NCI-H748 (cell line): ENCODE measurements around the gene SP140L.
"Not testable (repeated sequence)": the region's sequence is repeated elsewhere in the genome, so short reads cannot be mapped to it uniquely, and the experiment has no call there.

Experiments
- DNase-seq: peaks from one replicate; lab custom pipeline; 2025; ENCODE audit not compliant: unreplicated experiment; lab: John Stamatoyannopoulos, UW

Gene SP140L

GRCh38 chr2:230323385-230324106 is 3.4 kb upstream of the SP140L start:
- DNase-seq = peak; percentile 6

DNA sequence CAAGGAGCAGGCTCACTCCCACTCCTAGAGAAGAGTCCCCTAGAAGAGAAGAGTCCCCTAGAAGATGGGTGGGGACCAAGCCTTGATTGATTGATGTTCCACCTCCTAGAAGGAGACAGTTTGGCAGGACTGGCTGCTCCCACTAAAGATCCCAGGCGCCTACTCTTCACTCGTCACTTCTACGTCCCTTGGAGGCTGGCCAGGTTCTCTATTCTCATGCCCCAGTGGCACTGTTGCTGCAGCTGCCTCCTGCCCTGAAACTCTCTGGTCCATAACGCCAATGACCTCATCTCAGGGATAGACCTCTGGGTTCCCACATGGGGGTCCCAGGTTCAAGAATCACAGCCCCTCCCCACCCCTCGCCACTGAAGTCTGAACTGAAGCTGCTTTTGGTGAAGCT is 2.5 kb upstream of the SP140L start:
- no peak for DNase-seq

- no peak for DNase-seq
Observed at GRCh38 chr2:230325316-230326243, 1.4 kb upstream of the SP140L start.

- no peak for DNase-seq
Observed at GRCh38 chr2:230327418-230328154, 593 bp downstream of the SP140L start.

DNA sequence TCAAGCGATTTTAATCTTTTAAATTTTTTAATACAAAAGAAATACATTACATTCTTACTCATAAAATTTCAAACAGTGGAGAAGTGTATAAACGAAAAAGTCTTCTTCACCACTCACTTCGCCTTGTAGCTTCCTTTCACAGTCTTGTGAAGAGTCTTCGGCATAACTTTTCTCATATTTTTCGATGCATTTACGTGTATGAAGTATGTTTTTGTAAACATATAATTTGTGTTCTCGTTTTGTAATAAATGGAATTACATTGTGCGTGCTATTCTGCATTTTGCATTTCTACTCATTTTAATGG is 1.1 kb downstream of the SP140L start:
- DNase-seq = no peak

DNA sequence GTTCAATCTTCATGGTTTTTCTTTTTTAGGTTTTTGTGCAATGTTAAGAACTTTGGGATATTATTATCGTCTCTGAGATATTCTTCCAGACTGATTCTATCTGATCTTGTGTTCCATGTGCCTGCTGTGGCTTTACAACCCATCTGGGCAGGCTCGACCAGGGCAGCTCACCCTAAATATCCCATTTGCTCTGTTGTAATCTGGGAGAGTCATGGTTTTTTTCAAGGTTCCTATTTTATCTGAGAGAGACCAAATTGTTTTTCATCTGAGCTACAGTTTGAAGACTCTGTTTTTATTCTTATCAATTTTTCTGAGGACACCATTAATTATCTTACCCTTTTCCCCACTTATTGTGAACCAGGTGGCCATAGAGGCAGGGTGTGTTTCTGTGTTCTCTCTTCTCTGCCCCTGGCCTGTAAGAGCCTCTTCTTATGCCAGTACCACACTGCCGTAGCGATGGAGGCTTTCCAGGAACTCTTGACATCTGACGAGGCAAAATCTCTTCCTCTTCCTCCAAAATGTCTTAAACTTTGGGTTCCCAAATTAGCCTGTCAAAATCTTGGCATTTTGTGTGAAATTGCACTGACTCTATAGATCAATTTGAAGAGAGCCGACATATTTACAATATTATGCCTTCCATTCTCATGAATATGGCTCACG is 3.1 kb downstream of the SP140L start:
- DNase-seq = no peak

DNA sequence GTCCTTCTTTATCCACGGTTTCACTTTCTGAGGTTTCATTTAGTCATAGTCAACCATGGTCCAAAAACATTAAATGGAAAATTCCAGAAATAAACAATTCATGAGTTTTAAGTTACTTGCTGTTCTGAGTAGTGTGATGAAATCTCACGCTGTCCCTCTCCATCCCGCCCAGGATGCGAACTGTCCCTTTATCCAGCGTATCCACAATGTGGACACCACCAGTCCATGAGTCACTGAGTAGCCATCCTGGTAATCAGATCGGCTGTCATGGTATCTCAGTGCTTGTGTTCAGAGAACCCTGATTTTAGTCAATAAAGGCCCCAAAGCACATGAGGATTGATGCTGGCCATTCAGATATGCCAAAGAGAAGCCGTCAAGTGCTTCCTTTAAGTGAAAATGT is 3.7 kb downstream of the SP140L start:
- no peak for DNase-seq

- no peak for DNase-seq
Observed at GRCh38 chr2:230335461-230335863, 8.5 kb downstream of the SP140L start.

- DNase-seq = no peak
Observed at GRCh38 chr2:230335864-230336506, 9.0 kb downstream of the SP140L start.

- DNase-seq = peak; percentile 15
Observed at GRCh38 chr2:230341936-230342528, 15.0 kb downstream of the SP140L start.

DNA sequence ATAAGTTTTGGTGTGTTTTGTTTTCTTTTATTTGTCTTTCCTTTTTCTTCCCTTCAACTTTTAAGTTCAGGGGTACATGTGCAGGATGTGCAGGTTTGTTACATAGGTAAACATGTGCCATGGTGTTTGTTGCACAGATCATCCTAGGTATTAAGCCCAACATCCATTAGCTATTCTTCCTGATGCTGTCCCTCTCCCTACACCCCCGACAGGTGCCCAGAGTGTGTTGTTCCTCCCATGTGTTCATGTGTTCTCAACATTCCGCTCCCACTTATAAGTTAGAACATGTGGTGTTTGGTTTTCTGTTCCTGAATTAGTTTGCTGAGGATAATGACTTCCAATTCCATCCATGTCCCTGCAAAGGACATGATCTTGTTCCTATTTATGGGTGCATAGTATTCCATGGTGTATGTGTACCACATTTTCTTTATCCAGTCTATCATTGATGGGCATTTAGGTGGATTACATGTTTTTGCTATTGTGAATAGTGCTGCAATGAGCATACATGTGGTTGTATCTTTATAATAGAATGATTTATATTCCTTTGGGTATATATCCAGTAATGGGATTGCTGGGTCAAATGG is 16.1 kb downstream of the SP140L start:
- DNase-seq = not testable (repeated sequence)

DNA sequence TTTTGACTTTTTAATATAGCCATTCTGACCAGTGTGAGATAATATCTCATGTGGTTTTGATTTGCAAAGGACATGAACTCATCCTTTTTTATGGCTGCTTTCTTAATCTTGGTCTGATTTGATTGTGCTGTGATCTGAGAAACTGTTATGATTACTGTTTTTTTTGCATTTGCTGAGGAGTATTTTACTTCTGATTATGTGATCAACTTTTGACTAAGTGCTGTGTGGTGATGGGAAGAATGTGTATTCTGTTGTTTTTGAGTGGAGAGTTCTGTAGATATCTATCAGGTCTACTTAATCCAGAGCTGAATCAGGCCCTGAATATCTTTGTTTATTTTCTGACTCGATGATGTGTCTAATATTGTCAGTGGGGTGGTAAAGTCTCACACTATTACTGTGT is 16.8 kb downstream of the SP140L start:
- no peak for DNase-seq

GRCh38 chr2:230346465-230346864 is 19.5 kb downstream of the SP140L start:
- no peak for DNase-seq

DNA sequence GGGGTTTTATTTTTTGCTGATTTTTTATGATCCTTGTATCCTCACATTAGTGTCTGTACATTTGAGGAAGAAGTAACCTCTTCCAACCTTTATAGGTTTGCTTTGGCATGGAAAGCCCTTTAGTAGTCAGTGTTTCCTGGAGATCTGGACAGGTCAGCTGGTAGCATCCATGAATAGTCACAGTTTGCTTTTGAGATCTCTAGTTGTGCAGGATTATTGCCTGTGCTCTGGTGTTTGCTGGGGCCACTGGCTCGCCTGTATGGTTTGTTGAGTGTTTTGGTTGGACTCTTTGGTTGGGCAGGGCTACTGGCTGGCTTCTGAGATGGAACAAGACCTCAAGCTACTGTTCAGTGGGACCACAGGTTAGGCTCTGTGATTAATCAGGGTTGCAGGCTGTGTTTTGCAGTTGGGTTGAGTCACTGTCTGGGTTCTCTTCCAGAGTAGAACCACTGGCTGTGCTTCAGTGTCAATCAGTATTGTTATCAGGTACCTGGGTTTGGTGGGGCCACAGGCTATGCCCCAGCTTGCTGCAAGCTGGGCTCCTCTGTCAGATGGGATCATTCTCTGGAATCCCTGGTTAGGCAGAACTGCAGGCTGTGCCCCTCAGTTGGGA is 20.0 kb downstream of the SP140L start:
- no peak for DNase-seq

DNA sequence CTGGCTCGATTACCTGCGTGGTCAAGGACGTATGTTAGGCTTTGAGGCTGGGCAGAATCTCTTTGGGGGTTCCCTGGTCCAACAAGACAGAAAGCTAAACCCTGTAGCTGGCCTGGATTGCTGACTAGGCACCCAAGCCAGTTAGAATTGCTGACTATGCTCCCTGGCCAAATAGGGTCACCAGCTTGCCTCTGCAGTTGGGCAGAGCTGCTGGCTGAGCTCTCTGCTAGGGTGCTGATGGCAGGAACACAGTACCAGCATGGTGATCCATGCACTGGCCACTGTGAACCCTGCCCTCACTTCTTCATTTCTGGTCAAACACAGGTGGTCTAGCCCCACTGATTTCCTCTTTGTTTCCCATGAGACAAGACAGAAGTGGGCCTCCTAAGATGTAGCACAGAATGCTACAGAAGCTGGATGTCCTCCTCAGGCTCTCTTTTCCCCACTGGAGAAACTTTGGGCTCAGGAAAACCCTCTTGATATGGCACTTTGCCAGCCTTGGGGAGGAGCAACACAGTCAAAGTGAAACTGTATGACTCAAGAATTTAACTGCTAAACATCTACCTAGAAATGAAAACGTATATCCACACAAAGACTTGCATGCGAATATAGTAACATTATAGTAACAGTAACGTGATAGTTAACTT is 20.8 kb downstream of the SP140L start:
- DNase-seq = no peak

GRCh38 chr2:230348787-230349186 is 21.8 kb downstream of the SP140L start:
- no peak for DNase-seq

GRCh38 chr2:230356084-230356483 is 29.1 kb downstream of the SP140L start:
- no peak for DNase-seq

GRCh38 chr2:230358305-230358704 is 31.3 kb downstream of the SP140L start:
- no peak for DNase-seq

DNA sequence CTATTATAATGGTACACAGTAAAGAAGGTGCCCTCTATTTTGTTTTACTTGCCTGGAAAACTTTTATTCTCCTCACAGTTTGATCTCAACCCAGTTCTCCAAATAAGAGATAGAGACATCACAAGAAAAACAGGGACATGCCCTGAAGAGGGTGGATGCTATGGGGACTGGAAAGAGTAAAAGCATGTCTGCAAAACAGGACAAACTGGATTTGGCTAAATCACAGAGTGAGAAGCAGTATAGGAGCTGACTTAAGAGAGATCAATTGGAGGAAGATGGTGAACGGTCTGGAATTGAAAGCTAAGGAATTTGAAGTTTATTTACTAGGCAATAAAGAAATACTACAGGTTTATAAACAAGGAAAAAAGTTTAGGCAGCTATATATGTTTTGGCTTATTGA is 33.0 kb downstream of the SP140L start:
- no peak for DNase-seq
